Liver (tissue), 3 donors: ENCODE measurements around the gene SMCO3.

Experiments used
- EGR1 ChIP-seq, 2 donors: IDR thresholded peaks; 2 replicates each; pipeline ENCODE4 v1.6.1; 2016 to 2018; ENCODE audit warnings: antibody characterized with exemption in 2 of 2, low read depth in 2 of 2
- HNF4G ChIP-seq: IDR thresholded peaks from 2 replicates; pipeline ENCODE4 v1.6.1; 2016; ENCODE audit warnings: antibody characterized with exemption
- JUND ChIP-seq, 2 donors: IDR thresholded peaks; 2 replicates each; pipeline ENCODE4 v1.6.1; 2016; ENCODE audit warnings: antibody characterized with exemption in 2 of 2
- RAD21 ChIP-seq, 2 donors: IDR thresholded peaks; 2 replicates each; pipeline ENCODE4 v1.6.1; 2016; ENCODE audit warnings: antibody characterized with exemption in 2 of 2, mild to moderate bottlenecking in 2 of 2
- TAF1 ChIP-seq: conservative IDR thresholded peaks from 2 replicates; pipeline ENCODE4 v1.6.1; 2016; ENCODE audit warnings: antibody characterized with exemption, mild to moderate bottlenecking
- TF ChIP-seq, protein P1 (sequence below): fragments of 150-350 bp; IDR thresholded peaks from 2 replicates; pipeline ENCODE4 v1.5.1; 2017; ENCODE audit warnings: improper control_type of control experiment, low read depth, low read length; ENCODE audit not compliant: missing input control
- TF ChIP-seq, protein P2 (sequence below): IDR thresholded peaks from 2 replicates; pipeline ENCODE4 v1.6.1; 2016; ENCODE audit warnings: antibody characterized with exemption, mild to moderate bottlenecking
- TF ChIP-seq, protein P3 (sequence below): IDR thresholded peaks from 2 replicates; pipeline ENCODE4 v1.6.1; 2016; ENCODE audit warnings: antibody characterized with exemption
- TF ChIP-seq, protein P4 (sequence below): IDR thresholded peaks from 2 replicates; pipeline ENCODE4 v1.6.1; 2016; ENCODE audit warnings: antibody characterized with exemption
- TF ChIP-seq, protein P5 (sequence below): IDR thresholded peaks from 2 replicates; pipeline ENCODE4 v1.6.1; 2016; ENCODE audit warnings: antibody characterized with exemption
- donor health status: healthy.
- donor health status: healthy.

DNA sequence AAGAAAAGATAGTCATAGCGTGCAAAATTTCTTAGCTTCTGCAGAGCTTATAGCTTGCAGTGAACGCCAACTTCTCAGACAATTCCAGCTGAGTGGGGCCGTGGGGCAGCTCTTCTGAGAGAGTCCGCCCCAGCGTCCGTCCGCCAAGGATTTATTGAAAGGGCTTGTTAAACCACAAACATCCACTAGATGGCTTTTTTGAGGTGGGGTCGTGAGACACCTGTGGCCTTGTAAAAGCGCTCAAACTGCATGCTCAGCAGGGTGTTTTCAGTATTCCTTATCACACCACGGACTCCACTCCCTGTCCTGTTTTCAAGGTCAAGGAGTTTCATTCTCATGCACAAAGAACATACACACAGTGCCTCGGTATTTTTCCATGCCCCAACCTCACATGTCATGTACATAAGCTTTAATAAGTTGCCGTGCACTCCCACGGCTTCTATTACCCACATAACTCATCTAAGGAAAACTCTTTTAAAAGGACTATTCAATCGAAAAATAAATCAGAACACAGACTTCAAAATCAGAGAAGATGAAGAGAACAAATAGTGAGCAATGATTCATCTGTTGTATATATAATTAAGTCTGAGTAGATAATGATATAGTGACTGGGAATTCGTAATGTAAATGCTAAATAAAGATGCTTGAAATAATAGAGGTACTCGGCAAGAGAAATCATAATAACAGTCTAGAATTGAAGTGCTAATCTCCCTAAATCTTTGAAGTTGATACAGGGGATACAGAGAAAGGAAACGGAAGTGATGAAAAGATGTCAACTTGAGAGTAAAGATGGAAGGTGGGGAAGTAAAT, 57.4 kb downstream of the SMCO3 start:
- TF ChIP-seq, protein P1, sequence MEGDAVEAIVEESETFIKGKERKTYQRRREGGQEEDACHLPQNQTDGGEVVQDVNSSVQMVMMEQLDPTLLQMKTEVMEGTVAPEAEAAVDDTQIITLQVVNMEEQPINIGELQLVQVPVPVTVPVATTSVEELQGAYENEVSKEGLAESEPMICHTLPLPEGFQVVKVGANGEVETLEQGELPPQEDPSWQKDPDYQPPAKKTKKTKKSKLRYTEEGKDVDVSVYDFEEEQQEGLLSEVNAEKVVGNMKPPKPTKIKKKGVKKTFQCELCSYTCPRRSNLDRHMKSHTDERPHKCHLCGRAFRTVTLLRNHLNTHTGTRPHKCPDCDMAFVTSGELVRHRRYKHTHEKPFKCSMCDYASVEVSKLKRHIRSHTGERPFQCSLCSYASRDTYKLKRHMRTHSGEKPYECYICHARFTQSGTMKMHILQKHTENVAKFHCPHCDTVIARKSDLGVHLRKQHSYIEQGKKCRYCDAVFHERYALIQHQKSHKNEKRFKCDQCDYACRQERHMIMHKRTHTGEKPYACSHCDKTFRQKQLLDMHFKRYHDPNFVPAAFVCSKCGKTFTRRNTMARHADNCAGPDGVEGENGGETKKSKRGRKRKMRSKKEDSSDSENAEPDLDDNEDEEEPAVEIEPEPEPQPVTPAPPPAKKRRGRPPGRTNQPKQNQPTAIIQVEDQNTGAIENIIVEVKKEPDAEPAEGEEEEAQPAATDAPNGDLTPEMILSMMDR = peak; percentile 30
- TF ChIP-seq TAF1 = no peak
- no peak for TF ChIP-seq JUND (IDR thresholded peaks at IDR 0.05)
- TF ChIP-seq, protein P2, sequence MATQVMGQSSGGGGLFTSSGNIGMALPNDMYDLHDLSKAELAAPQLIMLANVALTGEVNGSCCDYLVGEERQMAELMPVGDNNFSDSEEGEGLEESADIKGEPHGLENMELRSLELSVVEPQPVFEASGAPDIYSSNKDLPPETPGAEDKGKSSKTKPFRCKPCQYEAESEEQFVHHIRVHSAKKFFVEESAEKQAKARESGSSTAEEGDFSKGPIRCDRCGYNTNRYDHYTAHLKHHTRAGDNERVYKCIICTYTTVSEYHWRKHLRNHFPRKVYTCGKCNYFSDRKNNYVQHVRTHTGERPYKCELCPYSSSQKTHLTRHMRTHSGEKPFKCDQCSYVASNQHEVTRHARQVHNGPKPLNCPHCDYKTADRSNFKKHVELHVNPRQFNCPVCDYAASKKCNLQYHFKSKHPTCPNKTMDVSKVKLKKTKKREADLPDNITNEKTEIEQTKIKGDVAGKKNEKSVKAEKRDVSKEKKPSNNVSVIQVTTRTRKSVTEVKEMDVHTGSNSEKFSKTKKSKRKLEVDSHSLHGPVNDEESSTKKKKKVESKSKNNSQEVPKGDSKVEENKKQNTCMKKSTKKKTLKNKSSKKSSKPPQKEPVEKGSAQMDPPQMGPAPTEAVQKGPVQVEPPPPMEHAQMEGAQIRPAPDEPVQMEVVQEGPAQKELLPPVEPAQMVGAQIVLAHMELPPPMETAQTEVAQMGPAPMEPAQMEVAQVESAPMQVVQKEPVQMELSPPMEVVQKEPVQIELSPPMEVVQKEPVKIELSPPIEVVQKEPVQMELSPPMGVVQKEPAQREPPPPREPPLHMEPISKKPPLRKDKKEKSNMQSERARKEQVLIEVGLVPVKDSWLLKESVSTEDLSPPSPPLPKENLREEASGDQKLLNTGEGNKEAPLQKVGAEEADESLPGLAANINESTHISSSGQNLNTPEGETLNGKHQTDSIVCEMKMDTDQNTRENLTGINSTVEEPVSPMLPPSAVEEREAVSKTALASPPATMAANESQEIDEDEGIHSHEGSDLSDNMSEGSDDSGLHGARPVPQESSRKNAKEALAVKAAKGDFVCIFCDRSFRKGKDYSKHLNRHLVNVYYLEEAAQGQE = no peak
- TF ChIP-seq, protein P3, sequence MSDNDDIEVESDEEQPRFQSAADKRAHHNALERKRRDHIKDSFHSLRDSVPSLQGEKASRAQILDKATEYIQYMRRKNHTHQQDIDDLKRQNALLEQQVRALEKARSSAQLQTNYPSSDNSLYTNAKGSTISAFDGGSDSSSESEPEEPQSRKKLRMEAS = no peak
- TF ChIP-seq, protein P4, sequence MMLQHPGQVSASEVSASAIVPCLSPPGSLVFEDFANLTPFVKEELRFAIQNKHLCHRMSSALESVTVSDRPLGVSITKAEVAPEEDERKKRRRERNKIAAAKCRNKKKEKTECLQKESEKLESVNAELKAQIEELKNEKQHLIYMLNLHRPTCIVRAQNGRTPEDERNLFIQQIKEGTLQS = no peak
- peak in 1 of 2 donors; percentile 66 for TF ChIP-seq RAD21 (IDR thresholded peaks at IDR 0.05)
- TF ChIP-seq, protein P5, sequence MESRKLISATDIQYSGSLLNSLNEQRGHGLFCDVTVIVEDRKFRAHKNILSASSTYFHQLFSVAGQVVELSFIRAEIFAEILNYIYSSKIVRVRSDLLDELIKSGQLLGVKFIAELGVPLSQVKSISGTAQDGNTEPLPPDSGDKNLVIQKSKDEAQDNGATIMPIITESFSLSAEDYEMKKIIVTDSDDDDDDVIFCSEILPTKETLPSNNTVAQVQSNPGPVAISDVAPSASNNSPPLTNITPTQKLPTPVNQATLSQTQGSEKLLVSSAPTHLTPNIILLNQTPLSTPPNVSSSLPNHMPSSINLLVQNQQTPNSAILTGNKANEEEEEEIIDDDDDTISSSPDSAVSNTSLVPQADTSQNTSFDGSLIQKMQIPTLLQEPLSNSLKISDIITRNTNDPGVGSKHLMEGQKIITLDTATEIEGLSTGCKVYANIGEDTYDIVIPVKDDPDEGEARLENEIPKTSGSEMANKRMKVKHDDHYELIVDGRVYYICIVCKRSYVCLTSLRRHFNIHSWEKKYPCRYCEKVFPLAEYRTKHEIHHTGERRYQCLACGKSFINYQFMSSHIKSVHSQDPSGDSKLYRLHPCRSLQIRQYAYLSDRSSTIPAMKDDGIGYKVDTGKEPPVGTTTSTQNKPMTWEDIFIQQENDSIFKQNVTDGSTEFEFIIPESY = no peak
- no peak for TF ChIP-seq EGR1 (IDR thresholded peaks at IDR 0.05; ENCODE audit: low read depth in 2 of 2)
- no peak for TF ChIP-seq HNF4G
